GM20431 (cell line): ENCODE results near the gene ADARB2.
"Not testable (repeated sequence)": the region's sequence is repeated elsewhere in the genome, so short reads cannot be mapped to it uniquely, and the experiment has no call there.

ENCODE experiments used
- in situ Hi-C: fragments of 300-500 bp; cut with MseI, MboI; formaldehyde crosslinking; loops from one replicate; pipeline ENCODE4 v1.15.0; 2020; ENCODE audit warnings: low sequenced_read_pairs; ENCODE audit not compliant: unreplicated experiment

ADARB2 gene

DNA sequence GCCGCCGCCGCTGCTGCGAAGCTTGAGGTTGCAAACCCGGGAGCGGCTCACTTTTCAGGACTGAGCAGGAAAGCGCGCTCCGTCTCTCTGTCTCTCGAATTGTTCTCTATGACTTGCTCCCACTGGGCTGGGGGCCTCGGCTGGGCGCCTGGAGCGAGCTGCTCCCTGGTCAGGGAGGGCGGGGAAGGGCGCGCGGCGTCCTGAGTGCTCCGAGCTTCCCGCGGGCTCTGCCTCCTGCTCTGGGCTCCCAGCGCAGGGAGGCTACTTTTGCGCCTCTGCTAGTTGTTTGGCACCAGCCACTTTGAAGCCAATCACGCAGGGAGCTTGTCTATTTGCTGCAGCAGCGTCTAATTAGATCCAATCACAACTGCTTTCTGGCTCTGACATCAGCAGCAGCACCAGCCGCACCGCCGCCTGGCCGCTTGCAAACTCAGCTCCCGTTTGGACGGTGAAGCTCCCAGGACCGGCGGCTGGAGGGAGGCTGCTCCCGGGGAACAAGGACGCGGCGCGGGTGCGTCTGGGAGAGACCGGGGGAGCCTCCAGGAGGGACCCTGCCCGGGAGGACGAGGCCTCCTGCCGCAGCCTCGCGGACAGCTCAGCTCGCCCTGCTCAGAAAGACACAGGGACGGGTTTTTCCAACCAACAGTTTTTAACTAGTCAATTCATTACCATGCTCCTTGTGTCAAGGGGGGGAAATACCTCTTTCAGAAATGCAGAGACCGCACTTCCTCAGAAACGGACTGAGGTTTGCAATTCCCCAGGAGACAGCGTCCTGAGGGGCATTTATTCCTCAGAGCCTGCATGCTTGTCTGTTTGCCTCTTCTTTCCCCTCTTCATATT, at the start of gene ADARB2:
ADARB2 (minus strand) TSS at position 304 of the 840 bp plus-strand sequence.
- in situ Hi-C loops, result no loop called here

DNA sequence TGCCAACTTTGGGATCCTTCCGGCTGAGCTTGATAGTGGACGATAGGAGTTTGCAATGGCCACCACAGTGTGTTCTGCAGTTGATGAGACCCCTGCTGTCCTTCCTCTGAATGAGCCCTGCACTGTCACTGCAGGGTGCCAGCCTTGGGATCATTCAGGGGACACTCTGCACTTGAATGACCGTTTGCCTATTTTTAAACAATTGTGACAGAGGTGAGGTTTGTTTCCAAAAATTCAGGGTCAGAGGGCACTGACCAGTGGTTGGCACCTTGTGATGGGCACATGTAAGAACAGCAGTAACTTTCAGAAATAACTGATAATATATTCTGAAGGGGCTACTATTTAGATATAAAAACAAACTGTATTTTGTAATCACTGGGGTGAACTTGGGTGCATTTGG, 48.5 kb upstream of the ADARB2 start:
- in situ Hi-C loops, result no loop called here

DNA sequence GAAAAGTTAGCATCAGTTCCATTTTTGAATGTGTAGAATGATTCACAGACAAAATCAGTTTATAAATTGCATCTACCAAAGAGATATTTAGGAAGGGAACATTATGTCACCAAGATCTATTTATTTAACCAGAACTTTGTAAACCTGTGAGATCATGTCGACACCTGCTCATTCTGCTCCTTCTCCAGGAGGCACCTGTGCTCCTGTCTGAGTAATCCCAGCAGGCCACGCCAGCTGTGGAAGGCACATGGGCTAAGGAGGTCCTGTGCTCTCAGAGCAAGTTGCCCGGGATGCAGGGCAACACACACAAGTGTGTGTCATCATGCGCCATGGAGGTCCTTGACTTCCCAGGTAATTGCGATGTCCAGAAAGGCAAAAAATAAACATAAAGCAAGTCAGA, 45.5 kb upstream of the ADARB2 start:
- in situ Hi-C loops, result no loop called here

DNA sequence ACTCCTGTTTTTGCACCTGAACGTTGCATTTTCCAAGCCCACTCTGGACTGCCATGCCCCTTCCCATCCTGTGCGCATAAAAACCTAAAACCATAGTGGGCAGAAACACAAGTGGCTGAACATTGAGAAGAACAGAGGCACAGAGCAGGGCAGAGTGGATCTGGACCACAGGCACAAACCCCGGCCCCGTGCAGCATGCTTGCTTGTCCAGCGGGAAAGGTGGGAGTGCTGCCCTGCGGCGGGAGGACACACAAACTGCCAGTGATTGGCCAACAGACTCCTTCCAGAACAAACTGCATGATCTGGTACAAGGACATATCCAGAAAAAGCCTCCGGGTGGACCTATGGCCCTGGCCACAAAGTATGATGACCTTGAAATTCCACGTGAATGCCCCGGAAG, 42.5 kb upstream of the ADARB2 start:
- in situ Hi-C loops, result no loop called here

- in situ Hi-C loops, result no loop called here
These were observed 41.1 kb upstream of the ADARB2 start for GRCh38 chr10:1778375-1778969.

DNA sequence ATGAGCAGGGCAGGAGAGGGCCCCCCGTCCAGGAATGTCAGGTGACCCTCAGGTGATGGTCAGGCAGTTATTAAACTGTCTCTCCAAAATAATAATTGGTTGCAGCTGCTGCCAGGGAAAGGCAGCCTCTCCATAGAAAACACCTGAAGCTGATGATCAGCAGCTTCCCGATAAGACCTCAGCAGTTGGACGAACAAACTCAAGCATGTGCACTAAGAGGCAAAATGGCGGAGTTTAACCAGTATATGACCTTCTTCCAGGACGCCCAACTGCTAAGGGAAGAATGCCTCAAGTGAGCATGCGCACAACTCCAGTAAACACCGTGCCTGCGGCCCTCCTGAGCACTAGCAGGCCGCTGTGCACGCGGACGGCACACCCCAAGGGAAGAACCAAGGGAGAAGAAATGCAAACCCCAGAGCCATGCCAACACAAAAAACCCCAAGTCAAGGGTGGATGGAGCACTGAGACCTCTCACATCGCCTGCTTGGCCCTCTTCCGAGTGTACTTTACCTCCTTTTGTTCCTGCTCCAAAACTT, 38.9 kb upstream of the ADARB2 start:
- in situ Hi-C loops, result no loop called here

GRCh38 chr10:1774796-1775195, 37.5 kb upstream of the ADARB2 start:
- in situ Hi-C loops, result no loop called here

- in situ Hi-C loops, result not testable (repeated sequence)
These were observed 35.9 kb upstream of the ADARB2 start for GRCh38 chr10:1773204-1773603.

GRCh38 chr10:1766049-1766448, 28.7 kb upstream of the ADARB2 start:
- in situ Hi-C loops, result no loop called here

GRCh38 chr10:1762076-1762475, 24.8 kb upstream of the ADARB2 start:
- in situ Hi-C loops, result no loop called here

GRCh38 chr10:1754506-1755153, 17.3 kb upstream of the ADARB2 start:
- in situ Hi-C loops, result no loop called here

DNA sequence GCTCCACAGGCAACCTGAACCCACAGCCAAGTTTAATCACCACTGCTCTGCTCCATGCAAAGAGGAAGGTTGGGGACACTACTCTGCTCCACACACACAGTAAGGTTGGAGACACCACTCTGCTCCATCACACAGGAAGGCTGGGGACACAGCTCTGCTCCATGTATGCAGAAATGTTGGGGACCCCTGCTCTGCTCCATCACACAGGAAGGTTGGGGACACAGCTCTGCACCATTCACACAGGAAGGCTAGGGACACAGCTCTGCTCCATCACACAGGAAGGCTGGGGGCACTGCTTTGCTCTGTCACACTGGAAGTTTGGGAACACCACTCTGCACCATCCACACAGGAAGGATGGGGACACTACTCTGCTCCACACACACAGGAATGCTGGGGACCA, 14.8 kb upstream of the ADARB2 start:
- in situ Hi-C loops, result no loop called here

DNA sequence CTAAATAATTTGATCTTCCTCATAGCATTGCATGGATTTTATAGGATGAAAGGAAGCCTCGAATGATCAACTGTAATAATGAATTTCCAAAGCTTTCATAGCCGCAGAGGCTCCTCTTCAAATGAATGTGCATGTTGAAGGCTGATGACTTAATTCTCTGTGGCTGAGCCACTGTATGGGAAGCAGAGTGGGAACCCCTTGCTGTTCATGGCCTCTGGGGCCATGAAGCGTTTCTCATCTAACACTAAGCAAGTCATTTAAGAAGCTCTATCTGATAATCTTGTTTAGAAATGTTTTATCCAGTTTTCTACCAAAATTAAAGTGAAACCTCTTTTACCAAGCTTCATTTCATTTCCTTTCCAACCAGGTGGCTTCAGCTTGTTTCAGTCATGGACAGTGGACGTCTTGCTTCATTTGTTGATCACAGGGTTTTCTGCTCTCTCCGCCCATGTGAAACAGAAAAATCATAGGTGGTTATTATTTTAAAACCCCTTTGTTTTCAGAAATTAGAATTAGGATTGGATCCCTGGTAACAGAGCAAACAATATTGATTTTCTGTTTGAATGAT, 10.3 kb upstream of the ADARB2 start:
- in situ Hi-C loops, result no loop called here

DNA sequence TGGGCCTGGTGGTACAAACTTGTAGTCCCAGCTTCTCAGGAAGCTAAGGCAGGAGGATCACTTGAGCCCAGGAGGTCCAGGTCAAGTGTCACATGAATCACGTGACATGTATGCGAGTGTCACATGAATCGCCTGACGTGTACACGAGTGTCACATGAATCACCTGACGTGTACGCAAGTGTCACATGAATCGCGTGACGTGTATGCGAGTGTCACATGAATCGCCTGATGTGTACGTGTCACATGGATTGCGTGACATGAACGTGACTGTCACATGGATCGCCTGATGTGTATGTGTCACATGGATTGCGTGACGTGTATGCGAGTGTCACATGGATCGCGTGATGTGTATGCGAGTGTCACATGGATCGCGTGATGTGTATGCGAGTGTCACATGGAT, 9.5 kb upstream of the ADARB2 start:
- in situ Hi-C loops, result no loop called here

- in situ Hi-C loops, result no loop called here
These were observed 8.6 kb upstream of the ADARB2 start for GRCh38 chr10:1745780-1746456.

GRCh38 chr10:1744524-1744923, 7.2 kb upstream of the ADARB2 start:
- in situ Hi-C loops, result no loop called here

DNA sequence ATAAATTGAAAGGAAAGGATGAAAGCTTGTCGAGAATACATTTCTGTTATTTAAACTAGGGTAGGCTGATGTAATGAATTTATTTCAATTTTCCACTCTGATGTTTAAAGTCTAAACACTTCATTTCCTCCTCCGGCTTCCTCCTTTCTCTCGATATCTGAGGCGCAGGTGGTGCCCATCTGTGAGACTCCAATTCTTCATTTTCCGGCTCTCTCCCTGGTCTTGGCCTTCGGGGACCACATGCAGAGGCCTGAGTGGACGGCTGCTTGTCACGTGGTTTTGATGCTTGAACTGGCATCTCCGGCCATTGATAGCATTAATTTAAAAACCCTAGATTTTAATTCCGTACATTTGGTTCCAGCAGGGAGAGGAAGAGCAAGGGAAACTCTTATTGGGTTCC, 5.8 kb upstream of the ADARB2 start:
- in situ Hi-C loops, result no loop called here

DNA sequence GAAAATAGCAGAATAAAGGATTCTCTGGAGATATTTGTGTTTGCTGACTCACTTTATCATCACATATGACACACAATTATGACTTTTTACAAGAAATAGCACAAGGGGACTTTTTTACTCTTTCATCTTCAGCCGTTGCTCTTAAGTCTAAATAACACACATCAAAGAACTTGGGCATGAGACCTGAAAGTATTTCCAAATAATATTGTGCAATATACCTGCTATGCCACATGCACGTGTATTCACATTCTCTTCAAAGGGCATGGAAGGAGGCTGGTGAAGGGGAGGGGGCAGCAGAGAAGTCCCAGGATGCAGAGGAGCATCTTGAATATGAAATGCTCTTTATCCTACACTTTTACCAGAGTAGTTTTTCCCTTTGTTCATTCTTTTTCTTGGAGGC, 4.1 kb upstream of the ADARB2 start:
- in situ Hi-C loops, result no loop called here

DNA sequence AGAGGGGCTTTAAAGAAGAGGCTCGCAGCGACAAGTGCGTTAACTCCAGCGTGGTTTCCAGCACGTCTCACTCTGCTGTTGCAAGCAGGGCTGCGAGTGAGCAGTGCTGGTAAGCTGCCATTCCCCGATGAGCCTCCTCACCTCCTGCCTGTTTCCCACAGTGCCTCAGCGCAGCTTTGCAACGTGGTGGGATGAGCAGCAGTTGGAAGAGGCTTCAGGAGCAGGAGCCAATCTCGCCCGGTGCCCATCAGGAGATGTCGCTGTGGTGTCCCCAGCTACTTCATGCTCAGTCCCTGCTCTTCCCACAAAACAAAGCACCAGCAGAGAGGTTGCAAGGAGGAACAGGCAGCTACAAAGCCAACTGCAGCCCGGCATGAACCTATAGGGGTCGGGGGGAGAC, 2.4 kb upstream of the ADARB2 start:
- in situ Hi-C loops, result no loop called here

GRCh38 chr10:1738950-1739349, 1.6 kb upstream of the ADARB2 start:
- in situ Hi-C loops, result no loop called here

- in situ Hi-C loops, result no loop called here
These were observed 428 bp downstream of the ADARB2 start for GRCh38 chr10:1736972-1737221.
